Measurements from ENCODE around the gene ALS2.
"Not testable (repeated sequence)": the region's sequence is repeated elsewhere in the genome, so short reads cannot be mapped to it uniquely, and the experiment has no call there.

Gene ALS2

DNA sequence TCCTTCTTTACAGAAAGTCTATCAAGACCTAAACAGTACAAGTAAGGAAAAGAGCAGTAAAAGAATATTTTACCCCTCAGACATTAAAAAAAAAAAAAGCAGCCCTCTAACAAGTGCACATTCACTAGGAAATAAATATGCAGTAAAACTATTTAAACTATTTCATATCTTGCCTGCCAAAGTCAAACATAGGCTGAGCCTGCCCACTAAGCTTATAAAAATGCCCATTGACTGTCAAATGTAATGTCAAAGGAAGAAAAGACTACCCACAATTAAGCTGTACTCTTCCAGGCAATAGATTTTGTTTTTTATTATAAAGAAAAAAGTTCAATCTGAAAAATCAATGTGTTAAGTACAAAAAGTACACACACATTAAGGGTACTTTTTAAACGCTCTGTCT, 11.8 kb downstream of the ALS2 start:
- Histone ChIP-seq H3K4me3 (ENCODE audit: low read length) (no peak overlapping the region), H3K9ac (ENCODE audit: low read length) (no peak overlapping the region), H3K27ac (ENCODE audit: low read depth, low read length) (no peak overlapping the region), H3K36me3 (ENCODE audit: control insufficient read depth, insufficient read depth, low read length) (no peaks in the 10 kb centered on the region), H3K27me3 (ENCODE audit: control insufficient read depth, insufficient read depth, low read length) (no peaks in the 10 kb centered on the region), H3K4me1 (ENCODE audit: control insufficient read depth, insufficient read depth, low read length) (peaks cover 5% of the 10 kb centered on the region)

DNA sequence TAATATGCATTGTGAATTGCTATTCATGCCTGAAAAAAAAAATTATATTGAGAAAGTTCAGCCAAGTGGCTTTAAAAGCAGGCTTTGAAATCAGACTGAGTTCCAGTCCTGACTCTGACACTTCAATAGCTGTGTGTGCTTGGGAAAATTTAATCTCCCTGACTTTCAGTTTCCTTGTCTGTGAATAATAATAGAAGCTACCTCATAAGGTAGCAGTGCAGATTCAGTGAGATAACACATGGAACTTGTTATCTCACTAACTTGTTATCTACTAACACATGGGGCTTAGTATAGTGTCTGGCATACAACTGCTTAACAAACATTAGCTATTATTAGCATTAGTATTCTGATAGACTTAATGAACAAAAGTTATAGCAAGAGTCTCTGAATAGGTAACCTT, 14.9 kb downstream of the ALS2 start:
- Histone ChIP-seq H3K9ac (ENCODE audit: low read length) (no peak overlapping the region), H3K27ac (ENCODE audit: low read depth, low read length) (no peak overlapping the region), H3K4me1 (ENCODE audit: control insufficient read depth, insufficient read depth, low read length) (peaks cover 5% of the 10 kb centered on the region), H3K27me3 (ENCODE audit: control insufficient read depth, insufficient read depth, low read length) (no peaks in the 10 kb centered on the region), H3K36me3 (ENCODE audit: control insufficient read depth, insufficient read depth, low read length) (peaks cover 11% of the 10 kb centered on the region), H3K4me3 (ENCODE audit: low read length) (no peak overlapping the region)

- H3K4me1 ChIP-seq (ENCODE audit: control insufficient read depth, insufficient read depth, low read length); H3K27ac ChIP-seq (ENCODE audit: low read depth, low read length); H3K27me3 ChIP-seq (ENCODE audit: control insufficient read depth, insufficient read depth, low read length); H3K9ac ChIP-seq (ENCODE audit: low read length); H3K4me3 ChIP-seq (ENCODE audit: low read length): not testable (repeated sequence)
- peaks cover 12% of the 10 kb centered on the region for H3K36me3 ChIP-seq (ENCODE audit: control insufficient read depth, insufficient read depth, low read length)
These were observed 16.3 kb downstream of the ALS2 start for GRCh38 chr2:201764469-201764868.

- Histone ChIP-seq H3K4me3 (ENCODE audit: low read length) (no peak overlapping the region), H3K27me3 (ENCODE audit: control insufficient read depth, insufficient read depth, low read length) (no peaks in the 10 kb centered on the region), H3K4me1 (ENCODE audit: control insufficient read depth, insufficient read depth, low read length) (no peaks in the 10 kb centered on the region), H3K27ac (ENCODE audit: low read depth, low read length) (no peak overlapping the region), H3K9ac (ENCODE audit: low read length) (no peak overlapping the region), H3K36me3 (ENCODE audit: control insufficient read depth, insufficient read depth, low read length) (peaks cover 12% of the 10 kb centered on the region)
These were observed 19.6 kb downstream of the ALS2 start for GRCh38 chr2:201761101-201761500.

GRCh38 chr2:201759567-201759966, 21.2 kb downstream of the ALS2 start:
- no peak overlapping the region for H3K4me3 ChIP-seq (ENCODE audit: low read length)
- no peak overlapping the region for H3K9ac ChIP-seq (ENCODE audit: low read length)
- peaks cover 12% of the 10 kb centered on the region for H3K36me3 ChIP-seq (ENCODE audit: control insufficient read depth, insufficient read depth, low read length)
- no peak overlapping the region for H3K27ac ChIP-seq (ENCODE audit: low read depth, low read length)
- H3K4me1 ChIP-seq (ENCODE audit: control insufficient read depth, insufficient read depth, low read length), result no peaks in the 10 kb centered on the region
- H3K27me3 ChIP-seq (ENCODE audit: control insufficient read depth, insufficient read depth, low read length), result no peaks in the 10 kb centered on the region

- H3K27ac ChIP-seq (ENCODE audit: low read depth, low read length), result no peak overlapping the region
- H3K9ac ChIP-seq (ENCODE audit: low read length), result no peak overlapping the region
- H3K4me3 ChIP-seq (ENCODE audit: low read length), result no peak overlapping the region
- no peaks in the 10 kb centered on the region for H3K27me3 ChIP-seq (ENCODE audit: control insufficient read depth, insufficient read depth, low read length)
- H3K4me1 ChIP-seq (ENCODE audit: control insufficient read depth, insufficient read depth, low read length), result no peaks in the 10 kb centered on the region
- peaks cover 12% of the 10 kb centered on the region for H3K36me3 ChIP-seq (ENCODE audit: control insufficient read depth, insufficient read depth, low read length)
These were observed 21.9 kb downstream of the ALS2 start for GRCh38 chr2:201758873-201759272.

- H3K4me1 ChIP-seq (ENCODE audit: control insufficient read depth, insufficient read depth, low read length), result no peaks in the 10 kb centered on the region
- no peak overlapping the region for H3K9ac ChIP-seq (ENCODE audit: low read length)
- H3K36me3 ChIP-seq (ENCODE audit: control insufficient read depth, insufficient read depth, low read length), result peaks cover 12% of the 10 kb centered on the region
- H3K27me3 ChIP-seq (ENCODE audit: control insufficient read depth, insufficient read depth, low read length), result no peaks in the 10 kb centered on the region
- no peak overlapping the region for H3K27ac ChIP-seq (ENCODE audit: low read depth, low read length)
- H3K4me3 ChIP-seq (ENCODE audit: low read length), result no peak overlapping the region
These were observed 22.5 kb downstream of the ALS2 start for GRCh38 chr2:201758234-201758633.

DNA sequence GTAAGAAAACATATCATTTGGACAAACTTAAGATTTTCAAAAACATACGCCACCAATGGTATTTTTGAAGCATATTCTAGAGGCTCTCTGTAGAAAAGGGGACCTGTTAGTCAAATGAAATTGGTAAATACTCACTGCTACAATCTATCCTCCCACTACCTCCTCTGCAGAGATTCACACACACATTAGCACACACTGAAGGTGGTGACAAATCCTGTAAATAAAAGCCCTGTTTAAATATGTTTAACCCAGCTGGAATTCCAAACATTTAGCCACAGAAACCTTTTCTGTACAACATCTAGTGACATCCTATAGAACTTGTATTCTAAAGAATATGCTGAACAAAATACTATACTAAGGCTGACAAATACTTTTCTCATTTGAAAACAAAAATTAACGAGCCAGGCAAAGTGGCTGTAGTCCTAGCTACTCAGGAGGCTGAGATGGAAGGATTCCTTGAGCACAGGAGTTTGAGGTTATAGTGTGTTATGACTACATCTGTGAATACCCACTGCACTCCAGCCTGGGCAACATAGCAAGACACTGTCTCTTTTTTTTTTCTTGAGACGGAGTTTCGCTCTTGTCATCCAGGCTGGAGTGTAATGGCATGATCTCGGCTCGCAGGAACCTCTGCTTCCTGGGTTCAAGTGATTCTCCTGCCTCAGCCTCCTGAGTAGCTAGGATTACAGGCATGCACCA, 25.9 kb downstream of the ALS2 start:
- Histone ChIP-seq H3K9ac (ENCODE audit: low read length) (no peak overlapping the region), H3K4me3 (ENCODE audit: low read length) (no peak overlapping the region), H3K36me3 (ENCODE audit: control insufficient read depth, insufficient read depth, low read length) (no peaks in the 10 kb centered on the region), H3K4me1 (ENCODE audit: control insufficient read depth, insufficient read depth, low read length) (no peaks in the 10 kb centered on the region), H3K27ac (ENCODE audit: low read depth, low read length) (no peak overlapping the region), H3K27me3 (ENCODE audit: control insufficient read depth, insufficient read depth, low read length) (no peaks in the 10 kb centered on the region)

- H3K4me3 ChIP-seq (ENCODE audit: low read length), result no peak overlapping the region
These were observed 29.2 kb downstream of the ALS2 start for GRCh38 chr2:201751566-201751965.

DNA sequence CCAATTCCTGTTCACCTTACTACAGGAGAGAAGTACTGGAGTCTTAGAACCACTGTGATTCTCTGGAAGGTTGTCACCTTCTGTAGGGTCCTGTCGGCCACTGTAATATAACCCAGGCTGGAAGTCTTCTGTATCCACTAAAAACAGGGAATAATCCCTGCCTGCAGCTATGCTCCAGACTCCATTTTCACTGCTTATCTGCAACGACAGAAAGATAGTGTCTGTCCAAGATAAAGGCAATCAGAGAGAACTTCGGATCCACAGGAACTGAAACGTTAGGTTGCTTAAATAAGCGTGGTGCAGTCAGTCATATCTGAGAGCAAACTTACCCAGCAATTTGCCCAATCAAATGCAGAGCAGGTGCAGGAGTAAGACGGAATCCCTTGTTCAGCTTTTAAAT, 34.2 kb downstream of the ALS2 start:
- Histone ChIP-seq H3K4me1 (ENCODE audit: control insufficient read depth, insufficient read depth, low read length) (no peaks in the 10 kb centered on the region), H3K4me3 (ENCODE audit: low read length) (no peak overlapping the region), H3K27ac (ENCODE audit: low read depth, low read length) (no peak overlapping the region), H3K9ac (ENCODE audit: low read length) (no peak overlapping the region), H3K27me3 (ENCODE audit: control insufficient read depth, insufficient read depth, low read length) (no peaks in the 10 kb centered on the region), H3K36me3 (ENCODE audit: control insufficient read depth, insufficient read depth, low read length) (peaks cover 7% of the 10 kb centered on the region)

More at GRCh38 chr2:201751566-201751965, 29.2 kb downstream of the ALS2 start:
- Histone ChIP-seq H3K4me1 (ENCODE audit: control insufficient read depth, insufficient read depth, low read length) (no peaks in the 10 kb centered on the region), H3K9ac (ENCODE audit: low read length) (no peak overlapping the region), H3K27me3 (ENCODE audit: control insufficient read depth, insufficient read depth, low read length) (no peaks in the 10 kb centered on the region), H3K36me3 (ENCODE audit: control insufficient read depth, insufficient read depth, low read length) (peaks cover 4% of the 10 kb centered on the region), H3K27ac (ENCODE audit: low read depth, low read length) (no peak overlapping the region)

DNA sequence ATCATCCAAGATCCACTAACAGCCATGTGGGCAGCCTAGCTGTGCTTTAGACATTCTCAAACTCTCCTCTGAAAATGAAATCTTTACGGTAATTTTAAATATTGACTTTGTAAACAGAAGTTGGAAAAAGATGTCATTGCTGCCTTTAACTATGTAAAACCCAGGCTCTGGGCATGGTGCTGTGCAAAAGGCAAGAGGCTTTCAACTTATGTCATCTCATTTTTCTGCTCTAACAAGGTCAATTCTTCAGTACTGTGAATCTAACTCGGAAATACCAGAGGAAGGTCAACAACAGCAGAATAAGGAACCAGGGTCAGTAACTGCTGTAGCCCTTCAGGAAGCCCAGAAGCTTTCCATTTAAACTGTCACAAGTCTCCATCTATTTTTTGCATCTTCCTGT, 45.2 kb downstream of the ALS2 start:
- no peak overlapping the region for H3K27ac ChIP-seq (ENCODE audit: low read depth, low read length)
- H3K4me3 ChIP-seq (ENCODE audit: low read length), result no peak overlapping the region
- no peaks in the 10 kb centered on the region for H3K36me3 ChIP-seq (ENCODE audit: control insufficient read depth, insufficient read depth, low read length)
- no peak overlapping the region for H3K9ac ChIP-seq (ENCODE audit: low read length)
- no peaks in the 10 kb centered on the region for H3K27me3 ChIP-seq (ENCODE audit: control insufficient read depth, insufficient read depth, low read length)
- no peaks in the 10 kb centered on the region for H3K4me1 ChIP-seq (ENCODE audit: control insufficient read depth, insufficient read depth, low read length)

DNA sequence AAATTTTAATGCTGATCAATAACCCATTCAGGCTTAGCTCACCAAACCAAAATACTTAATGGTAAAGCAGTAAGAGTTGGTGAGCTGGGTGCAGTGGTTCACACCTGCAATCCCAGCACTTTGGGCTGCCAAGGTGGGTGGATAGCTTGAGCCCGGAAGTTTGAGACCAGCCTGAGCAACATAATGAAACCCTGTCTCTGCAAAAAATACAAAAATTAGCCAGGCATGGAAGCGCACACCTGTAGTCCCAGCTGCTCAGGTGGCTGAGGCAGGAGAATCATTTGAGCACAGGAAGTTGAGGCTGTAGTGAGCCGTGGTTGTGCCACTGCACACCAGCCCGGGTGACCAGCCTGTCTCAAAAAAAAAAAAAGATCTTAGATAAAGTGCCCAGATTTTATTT, 46.6 kb downstream of the ALS2 start:
- H3K27me3 ChIP-seq (ENCODE audit: control insufficient read depth, insufficient read depth, low read length), result no peaks in the 10 kb centered on the region
- no peaks in the 10 kb centered on the region for H3K36me3 ChIP-seq (ENCODE audit: control insufficient read depth, insufficient read depth, low read length)
- H3K4me1 ChIP-seq (ENCODE audit: control insufficient read depth, insufficient read depth, low read length), result no peaks in the 10 kb centered on the region
- no peak overlapping the region for H3K4me3 ChIP-seq (ENCODE audit: low read length)
- H3K27ac ChIP-seq (ENCODE audit: low read depth, low read length), result no peak overlapping the region
- H3K9ac ChIP-seq (ENCODE audit: low read length), result no peak overlapping the region

DNA sequence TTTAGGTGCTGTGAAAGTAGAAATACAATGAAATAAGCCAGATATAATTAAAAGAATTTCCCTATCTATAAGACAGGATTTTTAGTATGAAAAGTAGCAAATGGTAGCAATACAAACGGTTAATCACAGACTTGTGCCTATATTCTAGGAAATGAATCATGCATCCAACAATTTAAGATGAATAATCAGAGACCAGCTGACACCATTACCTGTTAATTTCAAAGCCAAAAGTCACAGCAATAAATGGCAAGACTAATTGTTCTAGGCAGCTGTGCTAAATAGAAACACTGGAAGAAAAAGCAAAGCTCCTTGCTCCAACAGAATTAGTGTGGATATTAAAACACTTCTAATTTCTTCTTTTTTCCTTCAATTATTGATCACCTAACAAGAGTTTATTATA, 47.2 kb downstream of the ALS2 start:
- H3K4me1 ChIP-seq (ENCODE audit: control insufficient read depth, insufficient read depth, low read length), result no peaks in the 10 kb centered on the region
- H3K36me3 ChIP-seq (ENCODE audit: control insufficient read depth, insufficient read depth, low read length), result no peaks in the 10 kb centered on the region
- no peaks in the 10 kb centered on the region for H3K27me3 ChIP-seq (ENCODE audit: control insufficient read depth, insufficient read depth, low read length)
- H3K27ac ChIP-seq (ENCODE audit: low read depth, low read length), result no peak overlapping the region
- H3K4me3 ChIP-seq (ENCODE audit: low read length), result no peak overlapping the region
- no peak overlapping the region for H3K9ac ChIP-seq (ENCODE audit: low read length)

Data from rectal smooth muscle tissue (tissue), 1 donor.